ENCODE results near the gene KERA. TPM values are rescaled to one million over a fixed set of nuclear protein-coding genes. Genes with fewer than 3 reads are reported as not detected.
A peak's percentile ranks its signal among the peaks of the same experiment; 100 is the strongest.

Gene KERA
- total RNA-seq, 1 experiment from 2014 or later = not detected

DNA sequence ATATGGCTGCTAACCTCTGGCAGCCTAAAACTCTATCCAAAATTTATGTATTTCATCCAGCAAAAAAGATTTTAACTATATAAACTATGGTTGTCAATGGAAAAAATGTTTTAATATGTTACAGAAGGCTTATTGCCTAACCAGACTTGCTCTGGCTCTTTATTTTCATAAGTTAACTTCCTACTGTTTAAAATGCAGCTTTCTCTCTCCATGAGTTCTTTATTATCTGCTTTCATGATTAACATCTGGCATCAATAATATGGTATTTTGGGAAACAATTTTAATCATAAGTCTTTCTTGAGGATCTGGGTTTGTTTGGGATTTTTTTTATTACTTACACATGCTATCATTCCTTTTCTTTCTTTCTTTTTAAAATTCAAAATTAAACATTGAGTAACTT, 20.5 kb downstream of the KERA start:
- intact Hi-C loops (cut with micrococcal nuclease) = no loop called here
- Mint-ChIP-seq H3K4me3 (ENCODE audit: unreplicated experiment) (no peak overlapping the region), H3K9me3 (ENCODE audit: unreplicated experiment) (no peaks in the 10 kb centered on the region), H3K27me3 (ENCODE audit: insufficient read depth, unreplicated experiment) (peaks cover 82% of the 10 kb centered on the region), H3K4me1 (ENCODE audit: insufficient read depth, unreplicated experiment) (no peaks in the 10 kb centered on the region), H3K27ac (ENCODE audit: low read depth, unreplicated experiment) (no peak overlapping the region), H3K36me3 (ENCODE audit: insufficient read depth, unreplicated experiment) (no peaks in the 10 kb centered on the region)
- no TSS peak for BruUV-seq (replicated peaks)
- no peak for DNase-seq (ENCODE audit: unreplicated experiment)
- TF ChIP-seq, protein P1, sequence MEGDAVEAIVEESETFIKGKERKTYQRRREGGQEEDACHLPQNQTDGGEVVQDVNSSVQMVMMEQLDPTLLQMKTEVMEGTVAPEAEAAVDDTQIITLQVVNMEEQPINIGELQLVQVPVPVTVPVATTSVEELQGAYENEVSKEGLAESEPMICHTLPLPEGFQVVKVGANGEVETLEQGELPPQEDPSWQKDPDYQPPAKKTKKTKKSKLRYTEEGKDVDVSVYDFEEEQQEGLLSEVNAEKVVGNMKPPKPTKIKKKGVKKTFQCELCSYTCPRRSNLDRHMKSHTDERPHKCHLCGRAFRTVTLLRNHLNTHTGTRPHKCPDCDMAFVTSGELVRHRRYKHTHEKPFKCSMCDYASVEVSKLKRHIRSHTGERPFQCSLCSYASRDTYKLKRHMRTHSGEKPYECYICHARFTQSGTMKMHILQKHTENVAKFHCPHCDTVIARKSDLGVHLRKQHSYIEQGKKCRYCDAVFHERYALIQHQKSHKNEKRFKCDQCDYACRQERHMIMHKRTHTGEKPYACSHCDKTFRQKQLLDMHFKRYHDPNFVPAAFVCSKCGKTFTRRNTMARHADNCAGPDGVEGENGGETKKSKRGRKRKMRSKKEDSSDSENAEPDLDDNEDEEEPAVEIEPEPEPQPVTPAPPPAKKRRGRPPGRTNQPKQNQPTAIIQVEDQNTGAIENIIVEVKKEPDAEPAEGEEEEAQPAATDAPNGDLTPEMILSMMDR (IDR thresholded peaks at IDR 0.05; ENCODE audit: unreplicated experiment) = no peak
- POLR2A ChIA-PET = no interaction called here
- CTCF ChIA-PET = no interaction called here

DNA sequence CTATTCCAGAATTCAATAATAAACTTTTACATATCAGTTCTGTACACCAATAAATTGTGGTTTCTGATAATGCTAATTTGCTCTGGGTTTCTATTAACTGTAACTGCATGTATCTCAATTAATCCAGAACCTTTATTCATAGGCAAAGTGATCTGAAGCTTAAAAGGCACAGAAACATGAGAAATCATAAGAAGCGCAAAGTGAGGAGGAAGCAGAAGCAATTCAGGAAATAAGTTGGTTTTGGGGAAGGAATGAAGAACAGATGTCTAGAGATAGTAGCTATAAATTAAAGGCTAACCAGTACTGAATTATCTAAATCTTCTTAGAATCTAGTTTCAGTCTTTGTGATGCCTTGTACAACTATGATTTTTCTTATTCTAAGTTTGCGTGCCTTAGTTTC, 24.6 kb downstream of the KERA start:
- H3K36me3 Mint-ChIP-seq (ENCODE audit: insufficient read depth, unreplicated experiment) = no peaks in the 10 kb centered on the region
- POLR2A ChIA-PET = no interaction called here

DNA sequence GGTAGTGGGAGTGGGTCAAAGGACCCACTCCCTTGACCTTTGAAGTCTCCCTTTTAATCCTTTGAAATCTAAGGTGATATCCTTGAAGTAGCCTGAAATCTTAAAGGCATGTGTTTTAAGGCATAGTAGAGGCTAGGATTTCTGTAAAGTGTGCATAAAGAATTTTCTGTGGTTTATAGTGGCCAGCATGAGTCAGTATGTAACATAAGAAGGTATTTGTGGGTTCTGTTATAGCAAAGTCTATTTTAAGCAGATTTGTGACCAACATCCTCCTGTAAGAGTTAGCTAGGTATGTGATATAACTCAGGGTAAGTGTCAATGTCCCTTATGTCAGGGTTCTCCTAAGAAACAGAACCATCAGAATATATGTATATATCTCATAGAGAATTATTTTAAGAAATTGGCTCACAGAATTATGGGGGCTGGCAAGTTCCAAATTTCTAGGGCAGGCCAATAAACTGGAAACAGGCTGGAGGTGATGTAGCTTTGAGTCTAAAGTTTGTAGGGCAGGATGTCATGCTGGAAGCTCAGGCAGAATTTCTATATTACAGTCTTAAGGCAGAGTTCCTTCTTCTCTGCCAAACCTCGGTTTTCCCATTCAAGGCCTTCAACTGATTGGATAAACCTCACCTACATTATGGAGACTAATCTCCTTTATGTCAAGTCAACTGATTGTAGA, 34.4 kb downstream of the KERA start:
- peak; percentile 43 for DNase-seq (ENCODE audit: unreplicated experiment)
- no peaks in the 10 kb centered on the region for H3K4me1 Mint-ChIP-seq (ENCODE audit: insufficient read depth, unreplicated experiment)
- intact Hi-C loops (cut with micrococcal nuclease) = no loop called here
- POLR2A ChIA-PET = interaction anchor here (1.2 kb wide), 1 partner anchor 164 kb away, joined by 3 read pairs; no protein-coding TSS in a partner anchor
- CTCF ChIA-PET = interaction anchor here (0.7 to 1.2 kb wide), 2 partner anchors 45 to 69 kb away, joined by 4 read pairs; no protein-coding TSS in a partner anchor
- H3K36me3 Mint-ChIP-seq (ENCODE audit: insufficient read depth, unreplicated experiment) = peaks cover 5% of the 10 kb centered on the region
- no peaks in the 10 kb centered on the region for H3K9me3 Mint-ChIP-seq (ENCODE audit: unreplicated experiment)
- no TSS peak for BruUV-seq (replicated peaks)
- TF ChIP-seq, protein P1 (IDR thresholded peaks at IDR 0.05; ENCODE audit: unreplicated experiment) = no peak
- H3K4me3 Mint-ChIP-seq (ENCODE audit: unreplicated experiment) = no peak overlapping the region
- no peak overlapping the region for H3K27ac Mint-ChIP-seq (ENCODE audit: low read depth, unreplicated experiment)
- H3K27me3 Mint-ChIP-seq (ENCODE audit: insufficient read depth, unreplicated experiment) = peaks cover 51% of the 10 kb centered on the region

More for the DNA sequence above, 24.6 kb downstream of the KERA start:
- Mint-ChIP-seq H3K9me3 (ENCODE audit: unreplicated experiment) (no peaks in the 10 kb centered on the region), H3K27ac (ENCODE audit: low read depth, unreplicated experiment) (no peak overlapping the region), H3K27me3 (ENCODE audit: insufficient read depth, unreplicated experiment) (peaks cover 93% of the 10 kb centered on the region), H3K4me1 (ENCODE audit: insufficient read depth, unreplicated experiment) (no peaks in the 10 kb centered on the region), H3K4me3 (ENCODE audit: unreplicated experiment) (no peak overlapping the region)
- no TSS peak for BruUV-seq (replicated peaks)
- no peak for DNase-seq (ENCODE audit: unreplicated experiment)
- intact Hi-C loops (cut with micrococcal nuclease) = no loop called here
- TF ChIP-seq, protein P1 (IDR thresholded peaks at IDR 0.05; ENCODE audit: unreplicated experiment) = no peak
- CTCF ChIA-PET = interaction anchor here (0.6 kb wide), 1 partner anchor 11 kb away, joined by 3 read pairs; no protein-coding TSS in a partner anchor

GRCh38 chr12:91021076-91021475, 36.7 kb downstream of the KERA start:
- POLR2A ChIA-PET = interaction anchor here (0.6 to 1.0 kb wide), 2 partner anchors 9 to 845 kb away, joined by 3 read pairs; no protein-coding TSS in a partner anchor
- DNase-seq (ENCODE audit: unreplicated experiment) = no peak

More at GRCh38 chr12:91021076-91021475, 36.7 kb downstream of the KERA start:
- Mint-ChIP-seq H3K4me1 (ENCODE audit: insufficient read depth, unreplicated experiment) (no peaks in the 10 kb centered on the region), H3K9me3 (ENCODE audit: unreplicated experiment) (no peaks in the 10 kb centered on the region), H3K4me3 (ENCODE audit: unreplicated experiment) (no peak overlapping the region), H3K27me3 (ENCODE audit: insufficient read depth, unreplicated experiment) (peaks cover 57% of the 10 kb centered on the region), H3K36me3 (ENCODE audit: insufficient read depth, unreplicated experiment) (peaks cover 5% of the 10 kb centered on the region), H3K27ac (ENCODE audit: low read depth, unreplicated experiment) (no peak overlapping the region)
- CTCF ChIA-PET = no interaction called here
- BruUV-seq (replicated peaks) = no TSS peak
- intact Hi-C loops (cut with micrococcal nuclease) = no loop called here
- TF ChIP-seq, protein P1 (IDR thresholded peaks at IDR 0.05; ENCODE audit: unreplicated experiment) = no peak
